ENCODE measurements around the gene RIMBP2.

DNA sequence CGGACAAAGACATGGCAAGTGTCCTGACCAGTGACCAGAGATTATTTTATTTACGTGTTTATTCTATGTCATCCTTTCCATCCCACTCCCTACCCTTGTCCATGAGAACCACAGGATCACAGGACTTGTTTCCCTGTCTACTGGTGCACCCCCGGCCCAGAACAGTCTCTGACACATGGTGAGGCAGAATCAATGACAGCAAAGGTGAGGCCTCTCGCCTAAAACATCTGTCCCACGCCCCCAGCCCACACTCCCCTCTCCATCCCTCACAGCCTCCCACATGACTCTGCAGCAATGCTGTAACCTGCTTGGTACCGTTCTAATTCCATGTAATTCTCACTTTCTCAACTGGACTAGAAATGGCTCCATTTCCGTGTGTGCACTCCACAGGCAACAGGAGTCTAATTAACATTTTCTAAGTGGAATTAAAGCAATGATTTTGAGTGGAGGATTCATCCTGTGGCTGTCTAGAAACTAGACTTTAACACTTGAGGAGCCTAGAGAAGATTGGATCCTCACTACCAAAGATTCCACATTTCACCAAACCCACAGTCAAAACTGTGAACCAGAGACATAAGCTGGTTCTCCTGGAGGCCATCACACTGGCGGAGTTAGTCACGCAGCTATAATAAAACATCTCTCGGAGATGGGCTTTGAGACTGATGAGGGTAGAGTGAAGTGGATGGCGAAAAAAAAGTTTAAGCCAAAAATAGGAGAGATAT lies 228.3 kb downstream of the RIMBP2 start:
- no peak for TF ChIP-seq EZH2phosphoT487 (IDR thresholded peaks at IDR 0.05; ENCODE audit: insufficient read depth, low read depth)
- no peak for TF ChIP-seq EZH2 (IDR thresholded peaks at IDR 0.05; ENCODE audit: insufficient read depth, poor library complexity, severe bottlenecking)
